ENCODE data around the gene ZNF362.

Gene ZNF362

DNA sequence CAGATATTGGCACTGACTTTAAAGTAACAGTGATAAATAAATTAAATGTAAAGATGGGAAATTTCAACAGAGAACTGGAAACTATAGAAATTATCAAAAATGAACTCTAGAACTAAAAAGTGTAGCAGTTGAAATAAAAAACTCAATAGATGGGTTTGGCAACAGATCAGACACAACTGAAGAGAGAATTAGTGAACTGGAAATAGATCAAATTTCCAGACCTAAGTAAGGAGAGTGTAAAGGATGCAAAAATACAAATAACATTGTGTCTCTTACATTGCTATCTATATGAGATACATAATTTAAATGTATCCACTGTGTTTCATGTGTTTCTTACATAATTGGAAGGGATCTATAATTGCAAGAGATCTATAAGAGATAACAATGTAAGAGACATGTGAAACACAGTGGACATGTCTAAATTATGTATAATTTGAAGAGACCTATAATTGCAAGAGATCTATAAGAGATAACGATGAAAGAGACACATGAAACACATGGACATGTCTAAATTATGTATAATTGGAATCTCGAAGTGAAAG is 32.1 kb upstream of the ZNF362 start:
- TF ChIP-seq SUZ12 (IDR thresholded peaks at IDR 0.05; ENCODE audit: extremely low read depth, insufficient read depth, insufficient read length) = no peak
- TF ChIP-seq ZNF274 (IDR thresholded peaks at IDR 0.05; ENCODE audit: low read depth, low read length) = no peak
- TF ChIP-seq YY1 (IDR thresholded peaks at IDR 0.05; ENCODE audit: insufficient read depth, insufficient read length) = no peak
- H3K9ac ChIP-seq (ENCODE audit: insufficient read length, low read depth) = no peak overlapping the region

DNA sequence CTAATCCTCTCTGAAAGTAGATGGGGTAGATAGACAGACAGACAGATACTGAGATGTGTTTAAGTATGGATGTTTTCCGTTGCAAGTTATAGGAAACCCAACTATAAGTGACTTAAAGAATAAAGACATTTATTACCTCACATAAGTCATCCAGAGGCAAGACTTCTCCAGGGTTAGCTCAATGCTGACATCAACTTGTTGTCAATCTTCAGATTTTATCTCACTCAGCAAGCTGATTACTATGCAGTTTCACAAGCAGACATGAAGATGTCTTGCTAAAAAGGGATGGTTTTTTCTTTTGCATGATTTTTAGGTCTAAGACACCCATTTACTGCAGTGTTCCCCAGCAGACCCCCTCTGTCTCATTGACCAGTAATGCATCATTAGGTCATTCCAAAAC is 30.7 kb upstream of the ZNF362 start:
- Histone ChIP-seq H3K36me3 (ENCODE audit: insufficient read depth, insufficient read length, low read length) (no peaks in the 10 kb centered on the region), H3K4me3 (ENCODE audit: insufficient read length, low read depth) (no peak overlapping the region), H3K9me3 (ENCODE audit: insufficient read depth, low read length) (peaks cover 20% of the 10 kb centered on the region), H3K9ac (ENCODE audit: insufficient read length, low read depth) (no peak overlapping the region), H3K27me3 (ENCODE audit: insufficient read depth, insufficient read length) (peaks cover 2% of the 10 kb centered on the region), H3K4me1 (ENCODE audit: insufficient read depth, insufficient read length) (peaks cover 5% of the 10 kb centered on the region)
- no peak for DNase-seq (ENCODE audit: low read depth, low spot score)
- TF ChIP-seq SUZ12 (IDR thresholded peaks at IDR 0.05; ENCODE audit: extremely low read depth, insufficient read depth, insufficient read length) (no peak), YY1 (IDR thresholded peaks at IDR 0.05; ENCODE audit: insufficient read depth, insufficient read length) (no peak), ZNF274 (IDR thresholded peaks at IDR 0.05; ENCODE audit: low read depth, low read length) (no peak)

More for the DNA sequence above, 32.1 kb upstream of the ZNF362 start:
- Histone ChIP-seq H3K4me3 (ENCODE audit: insufficient read length, low read depth) (no peak overlapping the region), H3K4me1 (ENCODE audit: insufficient read depth, insufficient read length) (peaks cover 17% of the 10 kb centered on the region), H3K36me3 (ENCODE audit: insufficient read depth, insufficient read length, low read length) (no peaks in the 10 kb centered on the region), H3K9me3 (ENCODE audit: insufficient read depth, low read length) (peaks cover 20% of the 10 kb centered on the region), H3K27me3 (ENCODE audit: insufficient read depth, insufficient read length) (peaks cover 2% of the 10 kb centered on the region)
- DNase-seq (ENCODE audit: low read depth, low spot score) = no peak

DNA sequence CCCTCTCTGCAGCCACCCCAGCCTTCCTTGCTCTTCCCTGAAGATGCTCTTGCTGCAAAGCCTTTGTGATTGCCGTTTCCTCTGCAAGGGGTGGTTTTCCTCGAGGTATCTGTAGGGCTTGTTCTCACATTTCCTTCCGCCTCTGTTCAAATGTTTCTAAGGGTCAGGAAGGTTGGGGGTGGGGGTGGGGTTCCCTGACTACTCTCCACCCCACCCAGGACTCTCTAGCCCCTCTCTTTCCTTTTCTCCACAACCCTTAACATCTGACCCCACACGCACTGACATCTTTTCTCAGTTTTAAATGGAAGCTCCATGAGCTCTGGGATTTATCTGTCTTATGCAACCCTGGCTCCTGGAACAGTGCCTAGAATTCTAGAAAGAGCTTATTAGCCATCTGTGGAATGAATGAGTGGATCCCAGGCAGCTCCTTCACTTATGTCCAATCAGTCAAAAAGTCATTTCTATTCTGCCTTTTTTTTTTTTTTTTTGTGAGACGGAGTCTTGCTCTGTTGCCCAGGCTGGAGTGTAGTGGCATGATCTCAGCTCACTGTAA is 27.3 kb upstream of the ZNF362 start:
- Histone ChIP-seq H3K27me3 (ENCODE audit: insufficient read depth, insufficient read length) (no peaks in the 10 kb centered on the region), H3K9ac (ENCODE audit: insufficient read length, low read depth) (no peak overlapping the region), H3K4me3 (ENCODE audit: insufficient read length, low read depth) (no peak overlapping the region), H3K4me1 (ENCODE audit: insufficient read depth, insufficient read length) (no peaks in the 10 kb centered on the region), H3K9me3 (ENCODE audit: insufficient read depth, low read length) (peaks cover 12% of the 10 kb centered on the region), H3K36me3 (ENCODE audit: insufficient read depth, insufficient read length, low read length) (no peaks in the 10 kb centered on the region)
- TF ChIP-seq SUZ12 (IDR thresholded peaks at IDR 0.05; ENCODE audit: extremely low read depth, insufficient read depth, insufficient read length) (no peak), YY1 (IDR thresholded peaks at IDR 0.05; ENCODE audit: insufficient read depth, insufficient read length) (no peak), ZNF274 (IDR thresholded peaks at IDR 0.05; ENCODE audit: low read depth, low read length) (no peak)
- no peak for DNase-seq (ENCODE audit: low read depth, low spot score)

DNA sequence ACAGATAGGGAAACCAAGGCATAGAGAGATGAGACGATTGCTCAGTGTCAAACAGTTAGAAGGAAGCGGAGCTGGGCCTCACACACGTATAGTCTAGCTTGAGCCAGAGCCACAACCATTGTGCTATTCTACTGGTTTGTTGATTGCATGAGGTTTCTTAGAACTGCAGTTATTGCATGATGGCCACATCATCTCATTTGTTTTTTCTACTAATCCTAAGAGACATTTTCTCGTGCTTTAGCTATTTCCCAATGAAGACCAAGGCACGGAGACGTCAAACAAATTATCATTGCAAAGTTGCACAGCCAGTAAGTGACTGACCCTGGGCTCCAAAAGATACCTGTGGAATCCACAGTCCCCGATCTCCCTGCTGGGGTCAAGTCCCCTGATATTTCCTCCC is 25.1 kb upstream of the ZNF362 start:
- no peaks in the 10 kb centered on the region for H3K9me3 ChIP-seq (ENCODE audit: insufficient read depth, low read length)
- H3K4me1 ChIP-seq (ENCODE audit: insufficient read depth, insufficient read length) = peaks cover 5% of the 10 kb centered on the region
- DNase-seq (ENCODE audit: low read depth, low spot score) = no peak
- H3K4me3 ChIP-seq (ENCODE audit: insufficient read length, low read depth) = no peak overlapping the region
- no peak overlapping the region for H3K9ac ChIP-seq (ENCODE audit: insufficient read length, low read depth)
- H3K36me3 ChIP-seq (ENCODE audit: insufficient read depth, insufficient read length, low read length) = no peaks in the 10 kb centered on the region
- H3K27me3 ChIP-seq (ENCODE audit: insufficient read depth, insufficient read length) = no peaks in the 10 kb centered on the region
- TF ChIP-seq SUZ12 (IDR thresholded peaks at IDR 0.05; ENCODE audit: extremely low read depth, insufficient read depth, insufficient read length) (no peak), ZNF274 (IDR thresholded peaks at IDR 0.05; ENCODE audit: low read depth, low read length) (no peak), YY1 (IDR thresholded peaks at IDR 0.05; ENCODE audit: insufficient read depth, insufficient read length) (no peak)

DNA sequence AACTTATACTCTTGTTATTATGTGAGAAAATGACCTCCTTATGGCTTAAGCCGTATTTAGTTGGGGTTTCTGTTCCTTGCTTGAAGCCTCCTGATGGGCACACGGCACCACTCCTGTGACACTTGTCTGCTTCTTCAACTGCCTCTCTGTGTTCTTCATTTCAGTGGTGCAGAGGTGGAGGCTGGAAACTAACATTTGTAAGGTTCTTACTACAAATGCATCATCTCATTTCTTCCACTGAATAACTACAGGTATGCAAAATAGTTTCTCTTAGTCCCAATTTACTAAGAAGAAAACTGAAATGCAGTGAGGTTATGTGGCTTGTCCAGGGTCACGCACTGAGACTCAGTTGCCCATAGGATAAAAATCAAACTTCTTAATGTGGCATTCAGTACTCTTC is 23.6 kb upstream of the ZNF362 start:
- no peak for TF ChIP-seq YY1 (IDR thresholded peaks at IDR 0.05; ENCODE audit: insufficient read depth, insufficient read length)
- no peak for TF ChIP-seq SUZ12 (IDR thresholded peaks at IDR 0.05; ENCODE audit: extremely low read depth, insufficient read depth, insufficient read length)
- no peak for TF ChIP-seq ZNF274 (IDR thresholded peaks at IDR 0.05; ENCODE audit: low read depth, low read length)
- DNase-seq (ENCODE audit: low read depth, low spot score) = no peak
- H3K36me3 ChIP-seq (ENCODE audit: insufficient read depth, insufficient read length, low read length) = no peaks in the 10 kb centered on the region

DNA sequence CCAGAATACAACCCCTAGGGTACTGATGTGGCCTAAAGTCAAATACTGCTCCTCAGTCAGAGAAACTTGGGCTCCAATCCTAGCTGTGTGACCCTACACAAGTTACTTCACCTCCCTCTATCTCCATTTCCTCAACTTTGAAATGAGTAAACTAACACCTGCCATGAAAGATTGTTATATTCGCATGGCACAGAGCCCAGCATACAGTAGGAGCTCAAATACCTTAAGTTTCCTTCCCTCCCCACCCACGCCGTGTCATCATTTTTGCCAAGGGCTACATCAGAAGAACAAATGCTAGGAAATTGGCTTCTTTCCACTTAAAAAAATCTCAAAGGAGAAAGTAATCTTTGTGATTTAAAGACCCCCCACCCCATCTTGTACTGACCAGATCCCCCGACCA is 22.2 kb upstream of the ZNF362 start:
- DNase-seq (ENCODE audit: low read depth, low spot score) = no peak
- no peaks in the 10 kb centered on the region for H3K9me3 ChIP-seq (ENCODE audit: insufficient read depth, low read length)
- no peak for TF ChIP-seq YY1 (IDR thresholded peaks at IDR 0.05; ENCODE audit: insufficient read depth, insufficient read length)
- no peak for TF ChIP-seq ZNF274 (IDR thresholded peaks at IDR 0.05; ENCODE audit: low read depth, low read length)
- TF ChIP-seq SUZ12 (IDR thresholded peaks at IDR 0.05; ENCODE audit: extremely low read depth, insufficient read depth, insufficient read length) = no peak
- H3K4me1 ChIP-seq (ENCODE audit: insufficient read depth, insufficient read length) = peaks cover 5% of the 10 kb centered on the region
- H3K9ac ChIP-seq (ENCODE audit: insufficient read length, low read depth) = no peak overlapping the region
- H3K27me3 ChIP-seq (ENCODE audit: insufficient read depth, insufficient read length) = no peaks in the 10 kb centered on the region
- no peak overlapping the region for H3K4me3 ChIP-seq (ENCODE audit: insufficient read length, low read depth)
- no peaks in the 10 kb centered on the region for H3K36me3 ChIP-seq (ENCODE audit: insufficient read depth, insufficient read length, low read length)

More for the DNA sequence above, 23.6 kb upstream of the ZNF362 start:
- Histone ChIP-seq H3K9ac (ENCODE audit: insufficient read length, low read depth) (no peak overlapping the region), H3K4me3 (ENCODE audit: insufficient read length, low read depth) (no peak overlapping the region), H3K27me3 (ENCODE audit: insufficient read depth, insufficient read length) (no peaks in the 10 kb centered on the region), H3K4me1 (ENCODE audit: insufficient read depth, insufficient read length) (peaks cover 5% of the 10 kb centered on the region), H3K9me3 (ENCODE audit: insufficient read depth, low read length) (no peaks in the 10 kb centered on the region)

DNA sequence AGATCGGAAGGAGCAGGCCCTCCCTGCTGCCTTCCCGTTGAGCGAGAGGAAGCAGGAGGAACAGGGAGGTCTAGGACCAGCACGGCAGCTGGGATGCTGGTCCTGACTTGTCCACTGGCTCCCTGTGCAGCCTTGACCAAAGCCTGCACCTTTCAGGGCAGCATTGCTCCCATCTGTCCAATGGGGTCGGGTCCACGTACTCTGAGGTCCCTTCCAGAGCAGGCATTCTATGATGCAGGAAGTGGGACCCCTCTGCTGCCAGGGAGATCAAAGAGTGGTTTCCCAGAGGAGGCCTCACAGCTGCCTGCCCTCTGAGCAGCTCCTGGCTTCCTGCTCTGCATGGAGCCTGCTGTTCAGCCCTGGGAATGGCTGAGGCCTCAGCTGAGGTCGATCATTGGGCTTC is 21.7 kb upstream of the ZNF362 start:
- H3K9ac ChIP-seq (ENCODE audit: insufficient read length, low read depth) = no peak overlapping the region
- no peak overlapping the region for H3K4me3 ChIP-seq (ENCODE audit: insufficient read length, low read depth)
- TF ChIP-seq ZNF274 (IDR thresholded peaks at IDR 0.05; ENCODE audit: low read depth, low read length) = no peak
- no peak for TF ChIP-seq SUZ12 (IDR thresholded peaks at IDR 0.05; ENCODE audit: extremely low read depth, insufficient read depth, insufficient read length)
- no peak for TF ChIP-seq YY1 (IDR thresholded peaks at IDR 0.05; ENCODE audit: insufficient read depth, insufficient read length)

More for the DNA sequence above, 21.7 kb upstream of the ZNF362 start:
- no peaks in the 10 kb centered on the region for H3K36me3 ChIP-seq (ENCODE audit: insufficient read depth, insufficient read length, low read length)
- DNase-seq (ENCODE audit: low read depth, low spot score) = no peak
- peaks cover 5% of the 10 kb centered on the region for H3K4me1 ChIP-seq (ENCODE audit: insufficient read depth, insufficient read length)
- no peaks in the 10 kb centered on the region for H3K27me3 ChIP-seq (ENCODE audit: insufficient read depth, insufficient read length)
- no peaks in the 10 kb centered on the region for H3K9me3 ChIP-seq (ENCODE audit: insufficient read depth, low read length)

All from NT2/D1 (cell line).